Neural crest cell (in vitro differentiated cells): ENCODE results near the gene KLF2. TPM values are rescaled to one million over a fixed set of nuclear protein-coding genes. Genes with fewer than 3 reads are reported as not detected.
"Not testable (repeated sequence)": the region's sequence is repeated elsewhere in the genome, so short reads cannot be mapped to it uniquely, and the experiment has no call there.

Experiments used
- DNase-seq: peaks from one replicate; pipeline ENCODE4 v3.0.0; 2021; ENCODE audit warnings: low read depth, mixed read lengths, low spot score
- H3K27ac Mint-ChIP-seq: one replicate; pipeline ENCODE4 v1.8.0; 2021; ENCODE audit warnings: mild to moderate bottlenecking, mixed read lengths; ENCODE audit not compliant: unreplicated experiment
- H3K27me3 Mint-ChIP-seq: 2 replicates; pipeline ENCODE4 v1.8.0; 2021; ENCODE audit warnings: low read depth, mild to moderate bottlenecking, mixed read lengths
- H3K36me3 Mint-ChIP-seq: 2 replicates; pipeline ENCODE4 v1.8.0; 2021; ENCODE audit warnings: low read depth, mild to moderate bottlenecking, mixed read lengths
- H3K4me1 Mint-ChIP-seq: 2 replicates; pipeline ENCODE4 v1.8.0; 2021; ENCODE audit warnings: mixed read lengths
- H3K4me3 Mint-ChIP-seq: one replicate; pipeline ENCODE4 v1.8.0; 2021; ENCODE audit warnings: mild to moderate bottlenecking, mixed read lengths
- H3K9me3 Mint-ChIP-seq: 2 replicates; pipeline ENCODE4 v1.8.0; 2021; ENCODE audit warnings: mixed read lengths
- total RNA-seq: library from RNA; stranded (reverse); gene quantifications from 2 replicates; pipeline ENCODE4 v1.2.1, GENCODE V29; 2021
- TF ChIP-seq, protein P1 (sequence below): fragments of 200-600 bp; sonication (generic); conservative IDR thresholded peaks from 2 replicates; pipeline ENCODE4 v1.5.0; 2021; ENCODE audit warnings: antibody characterized with exemption, mild to moderate bottlenecking

KLF2 gene
- total RNA-seq, 1 donor from 2014 or later = 0.54 TPM

DNA sequence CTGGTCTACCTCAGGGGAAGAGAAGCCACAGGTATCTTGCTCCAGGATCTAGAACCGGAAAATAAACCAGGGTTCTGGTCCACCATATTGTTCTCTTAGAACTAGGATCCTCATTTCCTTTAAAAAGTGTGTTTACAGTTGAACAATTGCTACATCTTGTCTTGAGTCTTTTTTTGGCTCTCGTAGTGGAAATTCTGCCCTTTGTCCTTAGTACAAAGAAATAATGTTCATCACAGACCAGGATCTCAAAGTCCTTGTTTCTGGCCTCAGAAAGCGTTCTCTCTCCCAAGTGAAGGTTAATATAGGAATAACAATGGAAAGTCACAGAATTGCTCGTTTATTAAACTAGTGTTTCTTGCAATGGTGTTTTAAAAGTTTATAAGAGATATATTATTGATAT lies 20.8 kb downstream of the KLF2 start:
- Mint-ChIP-seq H3K36me3 (no peaks in the 10 kb centered on the region), H3K27ac (no peak overlapping the region), H3K9me3 (no peaks in the 10 kb centered on the region), H3K4me3 (no peak overlapping the region), H3K27me3 (no peaks in the 10 kb centered on the region), H3K4me1 (peaks cover 3% of the 10 kb centered on the region)
- DNase-seq = no peak
- TF ChIP-seq, protein P1, sequence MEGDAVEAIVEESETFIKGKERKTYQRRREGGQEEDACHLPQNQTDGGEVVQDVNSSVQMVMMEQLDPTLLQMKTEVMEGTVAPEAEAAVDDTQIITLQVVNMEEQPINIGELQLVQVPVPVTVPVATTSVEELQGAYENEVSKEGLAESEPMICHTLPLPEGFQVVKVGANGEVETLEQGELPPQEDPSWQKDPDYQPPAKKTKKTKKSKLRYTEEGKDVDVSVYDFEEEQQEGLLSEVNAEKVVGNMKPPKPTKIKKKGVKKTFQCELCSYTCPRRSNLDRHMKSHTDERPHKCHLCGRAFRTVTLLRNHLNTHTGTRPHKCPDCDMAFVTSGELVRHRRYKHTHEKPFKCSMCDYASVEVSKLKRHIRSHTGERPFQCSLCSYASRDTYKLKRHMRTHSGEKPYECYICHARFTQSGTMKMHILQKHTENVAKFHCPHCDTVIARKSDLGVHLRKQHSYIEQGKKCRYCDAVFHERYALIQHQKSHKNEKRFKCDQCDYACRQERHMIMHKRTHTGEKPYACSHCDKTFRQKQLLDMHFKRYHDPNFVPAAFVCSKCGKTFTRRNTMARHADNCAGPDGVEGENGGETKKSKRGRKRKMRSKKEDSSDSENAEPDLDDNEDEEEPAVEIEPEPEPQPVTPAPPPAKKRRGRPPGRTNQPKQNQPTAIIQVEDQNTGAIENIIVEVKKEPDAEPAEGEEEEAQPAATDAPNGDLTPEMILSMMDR = no peak

- not testable (repeated sequence) for H3K9me3 Mint-ChIP-seq, H3K4me1 Mint-ChIP-seq, H3K27ac Mint-ChIP-seq, DNase-seq, H3K36me3 Mint-ChIP-seq, H3K4me3 Mint-ChIP-seq, H3K27me3 Mint-ChIP-seq
Observed at GRCh38 chr19:16347099-16347498, 22.5 kb downstream of the KLF2 start.

DNA sequence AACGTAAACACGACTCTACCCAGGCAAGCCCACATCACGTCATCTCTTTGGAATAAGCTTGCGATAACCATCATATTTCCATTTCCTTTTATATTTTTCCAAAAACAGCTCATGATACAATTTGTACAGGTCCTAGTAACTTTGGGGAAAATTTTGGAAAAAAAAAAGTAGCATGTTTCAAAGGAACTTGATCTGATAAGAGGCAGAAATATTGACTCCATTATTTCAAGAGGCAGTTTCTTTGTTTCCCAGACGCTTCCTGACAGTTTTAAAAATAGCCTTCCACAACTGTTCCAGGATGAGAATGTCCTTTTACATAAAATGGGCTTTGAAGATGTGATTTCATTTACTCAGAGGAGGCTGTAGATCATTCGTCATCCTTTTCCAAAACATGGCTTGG lies 23.1 kb downstream of the KLF2 start:
- Mint-ChIP-seq H3K27me3 (no peaks in the 10 kb centered on the region), H3K4me3 (no peak overlapping the region), H3K9me3 (no peaks in the 10 kb centered on the region), H3K4me1 (peaks cover 3% of the 10 kb centered on the region), H3K36me3 (no peaks in the 10 kb centered on the region), H3K27ac (peak overlapping the region; percentile 43)
- DNase-seq = no peak
- TF ChIP-seq, protein P1 = no peak

GRCh38 chr19:16349551-16350152 lies 25.0 kb downstream of the KLF2 start:
- Mint-ChIP-seq H3K27me3 (no peaks in the 10 kb centered on the region), H3K4me1 (peaks cover 7% of the 10 kb centered on the region), H3K27ac (no peak overlapping the region), H3K9me3 (no peaks in the 10 kb centered on the region), H3K4me3 (no peak overlapping the region), H3K36me3 (peaks cover 2% of the 10 kb centered on the region)
- TF ChIP-seq, protein P1 = no peak
- no peak for DNase-seq

DNA sequence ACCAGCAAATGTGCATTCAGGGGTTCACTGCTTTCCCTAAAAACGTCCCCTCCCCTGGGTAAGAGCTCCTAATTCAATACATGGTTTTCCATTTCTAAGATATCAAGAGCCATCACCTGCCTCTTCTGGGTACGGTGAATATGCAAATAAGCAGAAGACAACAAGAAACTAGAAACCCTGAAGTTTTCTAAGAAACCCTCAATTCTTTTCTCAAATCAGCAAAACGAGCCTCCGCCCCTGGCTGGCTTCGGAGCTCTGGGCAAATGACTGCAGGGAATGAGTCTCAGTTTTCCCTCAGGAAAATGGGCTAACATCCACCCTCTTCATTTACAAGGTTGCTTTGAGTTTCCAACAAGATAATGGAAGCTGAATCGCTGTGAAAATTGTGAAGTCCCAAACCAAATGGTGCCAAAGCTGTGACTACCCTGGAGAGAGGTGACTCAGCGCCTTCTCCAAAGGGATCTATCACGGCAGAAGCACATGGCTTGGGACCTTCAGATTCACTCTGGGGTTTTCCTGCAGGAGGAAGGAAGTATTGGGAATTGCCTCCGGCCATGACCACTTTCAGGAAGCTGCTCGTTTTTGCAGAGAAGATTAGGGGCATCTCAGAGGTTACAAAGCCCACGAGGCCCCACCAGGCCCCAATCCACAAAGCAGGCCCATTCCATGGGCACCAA lies 26.6 kb downstream of the KLF2 start:
- no peak overlapping the region for H3K4me3 Mint-ChIP-seq
- TF ChIP-seq, protein P1 = no peak
- H3K36me3 Mint-ChIP-seq = peaks cover 2% of the 10 kb centered on the region
- H3K4me1 Mint-ChIP-seq = peaks cover 7% of the 10 kb centered on the region
- DNase-seq = no peak
- H3K27ac Mint-ChIP-seq = no peak overlapping the region
- H3K9me3 Mint-ChIP-seq = no peaks in the 10 kb centered on the region
- H3K27me3 Mint-ChIP-seq = no peaks in the 10 kb centered on the region

DNA sequence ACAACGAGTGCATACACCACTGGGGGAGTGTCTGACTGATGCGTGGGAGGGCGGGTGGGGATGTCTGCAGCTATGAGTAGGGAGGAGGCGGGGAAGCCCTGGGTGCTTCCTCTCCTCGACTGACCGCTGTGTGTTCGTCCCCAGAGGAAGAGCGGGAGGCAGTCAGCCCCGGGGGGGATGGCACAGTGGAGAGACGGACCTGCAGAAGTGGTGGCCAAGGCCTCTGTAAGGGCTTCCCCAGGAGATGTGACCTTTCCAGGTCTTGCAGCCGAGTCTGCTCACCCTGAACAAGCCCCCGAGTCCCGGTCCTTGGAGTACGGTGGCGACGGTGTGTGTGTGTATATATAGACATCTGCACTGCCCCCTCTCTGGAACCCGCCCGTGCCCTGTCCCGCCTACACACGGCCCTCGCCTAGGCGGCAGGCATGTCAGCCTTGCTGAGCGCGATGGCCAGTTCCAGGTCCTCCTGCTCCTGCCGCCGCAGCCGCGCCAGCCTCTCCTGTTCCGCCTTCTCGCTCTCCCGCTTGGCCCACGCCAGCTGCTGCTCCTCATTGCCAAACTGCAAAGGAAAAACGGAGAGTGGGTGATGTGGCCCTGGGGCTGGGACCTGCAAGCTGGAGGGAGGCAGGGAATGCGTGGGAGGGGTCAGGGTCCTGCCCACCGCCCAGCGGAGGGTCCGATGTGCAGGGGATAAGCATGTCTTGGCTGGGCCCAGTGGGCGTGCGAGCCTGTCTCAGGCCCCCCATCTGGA lies 30.8 kb downstream of the KLF2 start:
- Mint-ChIP-seq H3K27ac (no peak overlapping the region), H3K4me1 (peaks cover 8% of the 10 kb centered on the region), H3K36me3 (peaks cover 2% of the 10 kb centered on the region), H3K27me3 (no peaks in the 10 kb centered on the region), H3K4me3 (no peak overlapping the region), H3K9me3 (no peaks in the 10 kb centered on the region)
- DNase-seq = no peak
- TF ChIP-seq, protein P1 = no peak
